IMR-90 (cell line): ENCODE data around the gene LY6G6F. TPM values are rescaled to one million over a fixed set of nuclear protein-coding genes. Genes with fewer than 3 reads are reported as not detected.

Source experiments
- ATAC-seq: fragments of 200-7000 bp; cut with Tn5 transposase; 2 replicates; pipeline ENCODE4 v1.9.1; 2020; ENCODE audit warnings: low read depth, mild to moderate bottlenecking, moderate library complexity
- BruUV-seq: library from RNA; stranded (reverse); fragments of 400-500 nt; replicated peaks from 2 replicates; lab custom pipeline; 2021; lab: Mats Ljungman, UMichigan
- CTCF ChIA-PET: fragments of 300-600 bp; formaldehyde crosslinking; extraction: SDS; loops from one replicate; lab custom pipeline; 2021; ENCODE audit warnings: antibody characterized with exemption; lab: Yijun Ruan, JAX
- POLR2A ChIA-PET: fragments of 300-600 bp; sonication (Branson Sonifier 250); formaldehyde crosslinking; loops from one replicate; lab custom pipeline; 2022; ENCODE audit warnings: antibody characterized with exemption; ENCODE audit not compliant: unreplicated experiment; lab: Charles Lee
- DNase-seq: peaks from one replicate; pipeline ENCODE4 v3.0.0; 2013
- H2AFZ ChIP-seq: replicated peaks from 2 replicates; pipeline ENCODE3; 2013; ENCODE audit warnings: low read length, mild to moderate bottlenecking; ENCODE audit not compliant: poor library complexity
- H2AK5ac ChIP-seq: 2 replicates; pipeline ENCODE4 v1.6.1; 2013; ENCODE audit warnings: low read depth, low read length, inconsistent platforms
- H2AK9ac ChIP-seq: replicated peaks from 2 replicates; pipeline ENCODE3; 2013; ENCODE audit warnings: mild to moderate bottlenecking, low read depth, low read length, moderate library complexity; ENCODE audit not compliant: poor library complexity
- H2BK120ac ChIP-seq: 2 replicates; pipeline ENCODE4 v1.6.1; 2013; ENCODE audit warnings: low read depth, low read length, inconsistent platforms
- H2BK15ac ChIP-seq: 3 replicates; pipeline ENCODE4 v1.6.1; 2013; ENCODE audit warnings: low read depth, low read length, inconsistent platforms
- H2BK20ac ChIP-seq: 2 replicates; pipeline ENCODE4 v1.6.1; 2013; ENCODE audit warnings: low read depth, mild to moderate bottlenecking, inconsistent platforms, low read length, moderate library complexity
- H2BK5ac ChIP-seq: 2 replicates; pipeline ENCODE4 v1.6.1; 2013; ENCODE audit warnings: mild to moderate bottlenecking, low read depth, low read length, inconsistent platforms; ENCODE audit not compliant: poor library complexity, severe bottlenecking
- H3K14ac ChIP-seq: replicated peaks from 2 replicates; pipeline ENCODE4 v1.6.1; 2013; ENCODE audit warnings: low read depth, low read length, inconsistent platforms
- H3K18ac ChIP-seq: 2 replicates; pipeline ENCODE4 v1.6.1; 2013; ENCODE audit warnings: low read depth, low read length, control low read depth
- H3K23ac ChIP-seq: 2 replicates; pipeline ENCODE4 v1.6.1; 2013; ENCODE audit warnings: low read depth, low read length, inconsistent platforms
- H3K27ac ChIP-seq: 2 replicates; pipeline ENCODE4 v1.5.1; 2013; ENCODE audit warnings: mild to moderate bottlenecking, control low read depth, low read length; ENCODE audit not compliant: insufficient read depth
- H3K27me3 ChIP-seq: 2 replicates; pipeline ENCODE4 v1.6.1; 2013; ENCODE audit warnings: low read length; ENCODE audit not compliant: control insufficient read depth, insufficient read depth
- H3K36me3 ChIP-seq: 2 replicates; pipeline ENCODE4 v1.6.1; 2013; ENCODE audit warnings: low read length, mixed read lengths; ENCODE audit not compliant: control insufficient read depth, insufficient read depth
- H3K4ac ChIP-seq: 2 replicates; pipeline ENCODE4 v1.6.1; 2013; ENCODE audit warnings: low read depth, low read length, inconsistent platforms
- H3K4me1 ChIP-seq: 2 replicates; pipeline ENCODE4 v1.6.1; 2013; ENCODE audit warnings: low read length, mixed read lengths; ENCODE audit not compliant: control insufficient read depth, insufficient read depth
- H3K4me2 ChIP-seq: 2 replicates; pipeline ENCODE4 v1.6.1; 2013; ENCODE audit warnings: low read depth, mild to moderate bottlenecking, control low read depth, low read length, moderate library complexity
- H3K4me3 ChIP-seq: 2 replicates; pipeline ENCODE4 v1.5.1; 2013; ENCODE audit warnings: low read depth, mild to moderate bottlenecking, control low read depth, low read length, moderate library complexity; ENCODE audit not compliant: insufficient read depth
- H3K56ac ChIP-seq: 2 replicates; pipeline ENCODE4 v1.6.1; 2013; ENCODE audit warnings: low read length, inconsistent platforms; ENCODE audit not compliant: insufficient read depth; ENCODE audit errors: extremely low read depth
- H3K79me1 ChIP-seq, 2 experiments: 2 replicates each; pipeline ENCODE4 v1.6.1; 2013; ENCODE audit warnings: low read length in 2 of 2, inconsistent platforms in 1 of 2, low read depth in 1 of 2
- H3K9ac ChIP-seq: 2 replicates; pipeline ENCODE4 v1.6.1; 2013; ENCODE audit warnings: low read depth, low read length, control low read depth
- H3K9me1 ChIP-seq: 2 replicates; pipeline ENCODE4 v1.6.1; 2013; ENCODE audit warnings: low read length, inconsistent platforms; ENCODE audit not compliant: insufficient read depth
- H3K9me3 ChIP-seq: 2 replicates; pipeline ENCODE4 v1.6.1; 2013; ENCODE audit warnings: low read length; ENCODE audit not compliant: control insufficient read depth, insufficient read depth
- H4K20me1 ChIP-seq: 2 replicates; pipeline ENCODE4 v1.6.1; 2013; ENCODE audit warnings: low read length, inconsistent platforms; ENCODE audit not compliant: insufficient read depth
- H4K5ac ChIP-seq: 2 replicates; pipeline ENCODE4 v1.6.1; 2013; ENCODE audit warnings: mild to moderate bottlenecking, low read depth, low read length, control low read depth
- H4K8ac ChIP-seq, 2 experiments: 2 replicates each; pipeline ENCODE4 v1.6.1; 2013; ENCODE audit warnings: low read depth in 2 of 2, low read length in 2 of 2, control low read depth in 1 of 2, inconsistent platforms in 1 of 2
- H4K91ac ChIP-seq: 2 replicates; pipeline ENCODE4 v1.6.1; 2013; ENCODE audit warnings: low read depth, low read length, inconsistent platforms; ENCODE audit not compliant: insufficient read depth
- FOS ChIP-seq: fragments of 150-350 bp; IDR thresholded peaks from 2 replicates; pipeline ENCODE4 v1.6.1; 2016; ENCODE audit warnings: low read depth, low read length
- MXI1 ChIP-seq: IDR thresholded peaks from 2 replicates; pipeline ENCODE4 v1.6.1; 2012; ENCODE audit warnings: low read depth, mild to moderate bottlenecking, low read length, moderate library complexity, borderline replicate concordance
- WGBS, 2 experiments: methylation state at CpG; one replicate each; pipeline versions ENCODE4 v1.1.5 to v1.1.7; 2013; ENCODE audit warnings: missing lambda C conversion rate in 2 of 2; ENCODE audit not compliant: insufficient read length in 1 of 2; ENCODE audit errors: extremely low coverage in 2 of 2; 5-methylcytosine and 5-hydroxymethylcytosine counted together
- dilution Hi-C: fragments of 300-500 bp; cut with HindIII; formaldehyde crosslinking; loops from one replicate; pipeline ENCODE4 v1.14.3; 2018; ENCODE audit warnings: low sequenced_read_pairs; ENCODE audit not compliant: unreplicated experiment
- in situ Hi-C: fragments of 300-500 bp; cut with MboI; formaldehyde crosslinking; loops from 3 replicates; pipeline ENCODE4 v1.14.3; 2019; ENCODE audit warnings: low sequenced_read_pairs, inconsistent platforms, mixed read lengths
- intact Hi-C: fragments of 100-400 bp; cut with micrococcal nuclease; formaldehyde crosslinking; loops from 2 replicates; pipeline ENCODE4 v1.10.0; 2022
- polyA plus RNA-seq, 3 experiments: library from polyadenylated mRNA; depleted of rRNA; stranded (reverse); fragments of >200 nt; gene quantifications; 2 replicates each; pipeline ENCODE4 v1.2.3, GENCODE V29; 2012; ENCODE audit warnings: low replicate concordance in 1 of 3
- total RNA-seq: library from RNA; depleted of rRNA; stranded (reverse); fragments of >200 nt; gene quantifications from 2 replicates; pipeline ENCODE4 v1.2.3, GENCODE V29; 2012

LY6G6F gene
- total and polyA plus RNA-seq, 2 of the 4 experiments (the other 2 are of a cell fraction): not detected

DNA sequence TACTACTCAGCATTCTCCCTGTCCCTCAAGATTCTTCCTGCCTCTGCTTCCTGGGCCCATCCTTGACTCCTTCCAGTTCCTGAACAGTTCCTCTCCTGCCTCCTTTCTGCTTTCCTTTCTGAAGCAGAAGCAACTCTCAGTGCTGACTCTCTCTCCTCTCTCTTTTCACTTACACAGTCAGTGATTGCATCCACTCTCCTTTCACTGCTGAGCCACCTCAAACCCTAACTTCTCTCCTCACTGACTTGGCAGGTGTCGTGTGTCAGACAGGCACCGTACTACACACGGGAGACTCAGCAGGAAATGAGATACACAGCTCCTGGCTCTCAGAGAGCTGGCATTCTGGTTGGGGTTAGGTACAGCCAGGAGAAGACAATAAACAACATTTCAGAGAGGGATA is 9.1 kb upstream of the LY6G6F start:
- Histone ChIP-seq H3K9ac (no peak overlapping the region), H4K91ac (no peak overlapping the region), H4K20me1 (0 out of 2 replicates have a peak, but pooled peaks cover 11% of the 10 kb centered on the region), H2AFZ (no peak overlapping the region), H2AK9ac (peak overlapping the region; percentile 68), H4K8ac (no peak overlapping the region), H3K9me1 (peaks cover 10% of the 10 kb centered on the region), H3K56ac (no peak overlapping the region), H3K27me3 (no peaks in the 10 kb centered on the region), H2BK20ac (no peak overlapping the region), H3K27ac (no peak overlapping the region), H2BK120ac (no peak overlapping the region), H3K79me1 (peaks cover 25 to 50% of the 10 kb centered on the region in 2 experiments), H3K23ac (peak overlapping the region; percentile 3; the same call in 1 of the 2 replicates), H3K4me3 (no peak overlapping the region), H3K4me2 (no peak overlapping the region), H2BK15ac (no peak overlapping the region), H3K4me1 (peaks cover 6% of the 10 kb centered on the region), H4K5ac (no peak overlapping the region), H3K4ac (no peak overlapping the region), H2BK5ac (no peak overlapping the region), H2AK5ac (no peak overlapping the region), H3K14ac (0 out of 2 replicates have a peak overlapping the region, but pooled peaks have one; percentile 17), H3K18ac (no peak overlapping the region), H3K9me3 (no peaks in the 10 kb centered on the region), H3K36me3 (peaks cover 39% of the 10 kb centered on the region)
- dilution Hi-C loops: no loop called here
- POLR2A ChIA-PET: no interaction called here
- TF ChIP-seq FOS: no peak
- no peak for TF ChIP-seq MXI1
- CTCF ChIA-PET: interaction anchor here (0.5 kb wide), 1 partner anchor 133 kb away, joined by 3 read pairs; no protein-coding TSS in a partner anchor
- no peak for ATAC-seq
- in situ Hi-C loops: no loop called here
- intact Hi-C loops: no loop called here
- WGBS, 2 experiments: no CpG with 5 or more reads among the region's 3 CpGs
- BruUV-seq: no TSS peak
- peak; percentile 54 for DNase-seq
